ENCODE measurements around the gene FAT4. TPM values are rescaled to one million over a fixed set of nuclear protein-coding genes. Genes with fewer than 3 reads are reported as not detected.

The FAT4 gene
- 14.9 and 18.1 TPM in 2 replicates for total RNA-seq

GRCh38 chr4:125314676-125315575, at the start of gene FAT4:
Gene FAT4 (plus strand): TSS chr4:125314955. CDS start chr4:125316412, 1,457 bp downstream.

Measured in bronchial smooth muscle cell (primary cell).